Measurements from ENCODE around the gene CRELD2. TPM values are rescaled to one million over a fixed set of nuclear protein-coding genes. Genes with fewer than 3 reads are reported as not detected.

Gene CRELD2
- total and polyA plus RNA-seq, 2 experiments from 2014 or later = 35.7 to 47.7 TPM

- TF ChIP-seq REST (IDR thresholded peaks at IDR 0.05; ENCODE audit: unreplicated experiment) = no peak
- no peak for TF ChIP-seq ETS1 (IDR thresholded peaks at IDR 0.05)
- no peak for TF ChIP-seq EZH2 (IDR thresholded peaks at IDR 0.05; ENCODE audit: low read depth, unreplicated experiment)
- TF ChIP-seq CREB1 (CRISPR knock-in tag; IDR thresholded peaks at IDR 0.05; ENCODE audit: low read depth) = no peak
- TF ChIP-seq JUNB (IDR thresholded peaks at IDR 0.05; ENCODE audit: unreplicated experiment) = no peak
Measured at GRCh38 chr22:49941507-49942316, 23.3 kb downstream of the CRELD2 start (continued).

GRCh38 chr22:49942565-49943404 is 24.4 kb downstream of the CRELD2 start:
- peaks cover 10% of the 10 kb centered on the region; the same call in 1 of the 2 replicates for H3K4me1 ChIP-seq (ENCODE audit: insufficient read depth)
- H3K27me3 Mint-ChIP-seq (ENCODE audit: insufficient read depth, low read depth, poor library complexity) = peaks cover 3% of the 10 kb centered on the region
- H3K4me3 Mint-ChIP-seq = no peak overlapping the region
- DNase-seq (ENCODE audit: low spot score) = no peak
- no peaks in the 10 kb centered on the region for H3K9me2 ChIP-seq (ENCODE audit: insufficient read depth)
- no peaks in the 10 kb centered on the region for H3K79me2 ChIP-seq (replicated peaks; ENCODE audit: insufficient read depth)
- H2AFZ ChIP-seq = no peak overlapping the region
- 0 out of 2 replicates have a peak, but pooled peaks cover 2% of the 10 kb centered on the region for H3F3A ChIP-seq (replicated peaks; ENCODE audit: low read depth)
- ATAC-seq = peak; percentile 34
- no peak overlapping the region for H3K4me2 ChIP-seq
- no peaks in the 10 kb centered on the region for H4K20me1 ChIP-seq (replicated peaks; ENCODE audit: insufficient read depth)
- H3K27ac ChIP-seq (ENCODE audit: low read depth) = no peak overlapping the region
- H3K4me3 ChIP-seq = no peak overlapping the region
- peaks cover 14% of the 10 kb centered on the region for H3K4me1 Mint-ChIP-seq
- no peaks in the 10 kb centered on the region for H3K27me3 ChIP-seq (ENCODE audit: insufficient read depth)
- H3K27ac Mint-ChIP-seq = no peak overlapping the region
- H3K36me3 ChIP-seq (ENCODE audit: insufficient read depth) = no peaks in the 10 kb centered on the region
- peaks cover 3% of the 10 kb centered on the region; the same call in 1 of the 3 replicates for H3K36me3 Mint-ChIP-seq (ENCODE audit: low read depth)
- peaks cover 8% of the 10 kb centered on the region; the same call in 2 of the 3 replicates for H3K9me3 Mint-ChIP-seq
- TF ChIP-seq EZH2phosphoT487 (IDR thresholded peaks at IDR 0.05; ENCODE audit: unreplicated experiment) = no peak
- no peak for TF ChIP-seq ZNF331 (CRISPR knock-in tag; IDR thresholded peaks at IDR 0.05; ENCODE audit: low read depth)
- no peak for TF ChIP-seq EZH2 (IDR thresholded peaks at IDR 0.05; ENCODE audit: low read depth, unreplicated experiment)
- no peak for TF ChIP-seq JUNB (IDR thresholded peaks at IDR 0.05; ENCODE audit: unreplicated experiment)
- TF ChIP-seq CREB1 (CRISPR knock-in tag; IDR thresholded peaks at IDR 0.05; ENCODE audit: low read depth) = no peak
- TF ChIP-seq ZNF462 (CRISPR knock-in tag; IDR thresholded peaks at IDR 0.05) = no peak
- TF ChIP-seq POLR2AphosphoS5 (IDR thresholded peaks at IDR 0.05; ENCODE audit: low read depth) = no peak

Measured in GM23338 (cell line).